Astrocyte (in vitro differentiated cells and primary cell): Measurements from ENCODE around the gene FGD6. TPM values are rescaled to one million over a fixed set of nuclear protein-coding genes. Genes with fewer than 3 reads are reported as not detected.

Source experiments
- DNase-seq: peaks from one replicate; pipeline ENCODE4 v3.0.0-alpha.2; 2010; ENCODE audit warnings: low read depth
- FAIRE-seq: peaks from 2 replicates; lab custom pipeline; 2011; peaks lifted over from hg19 to GRCh38; lab: Jason Lieb, UNC
- H2AFZ ChIP-seq: 2 replicates; pipeline ENCODE4 v1.6.0; 2012; ENCODE audit warnings: low read depth, low read length, inconsistent platforms
- H3K27ac ChIP-seq: 2 replicates; pipeline ENCODE4 v1.5.1; 2011; ENCODE audit warnings: low read depth, low read length, inconsistent platforms
- H3K27me3 ChIP-seq: 2 replicates; pipeline ENCODE4 v1.6.0; 2011; ENCODE audit warnings: low read length, inconsistent platforms; ENCODE audit not compliant: insufficient read depth
- H3K36me3 ChIP-seq: 2 replicates; pipeline ENCODE4 v1.5.1; 2011; ENCODE audit warnings: low read length, inconsistent platforms; ENCODE audit not compliant: insufficient read depth
- H3K4me1 ChIP-seq: 2 replicates; pipeline ENCODE4 v1.5.1; 2011; ENCODE audit warnings: low read length, inconsistent platforms; ENCODE audit not compliant: insufficient read depth
- H3K4me2 ChIP-seq: 2 replicates; pipeline ENCODE4 v1.6.0; 2012; ENCODE audit warnings: low read length, inconsistent platforms
- H3K4me3 ChIP-seq: 2 replicates; pipeline ENCODE4 v1.5.1; 2011; ENCODE audit warnings: low read depth, mild to moderate bottlenecking, low read length, inconsistent platforms; ENCODE audit not compliant: insufficient read depth
- H3K79me2 ChIP-seq: 2 replicates; pipeline ENCODE4 v1.6.0; 2012; ENCODE audit warnings: mild to moderate bottlenecking, low read length, inconsistent platforms; ENCODE audit not compliant: insufficient read depth
- H3K9ac ChIP-seq: 2 replicates; pipeline ENCODE4 v1.6.0; 2012; ENCODE audit warnings: mild to moderate bottlenecking, low read length, inconsistent platforms
- H3K9me3 ChIP-seq: 2 replicates; pipeline ENCODE4 v1.5.1; 2012; ENCODE audit warnings: low read depth, mild to moderate bottlenecking, low read length, inconsistent platforms; ENCODE audit not compliant: insufficient read depth
- H4K20me1 ChIP-seq: 2 replicates; pipeline ENCODE4 v1.6.0; 2012; ENCODE audit warnings: low read length, inconsistent platforms; ENCODE audit not compliant: insufficient read depth
- H3K27ac Mint-ChIP-seq: one replicate; pipeline ENCODE4 v1.8.0; 2021; ENCODE audit warnings: mild to moderate bottlenecking, mixed read lengths; ENCODE audit not compliant: unreplicated experiment
- H3K27me3 Mint-ChIP-seq: one replicate; pipeline ENCODE4 v1.8.0; 2021; ENCODE audit warnings: low read depth, mixed read lengths; ENCODE audit not compliant: unreplicated experiment
- H3K36me3 Mint-ChIP-seq: one replicate; pipeline ENCODE4 v1.8.0; 2021; ENCODE audit warnings: low read depth, mixed read lengths; ENCODE audit not compliant: unreplicated experiment
- H3K4me1 Mint-ChIP-seq: one replicate; pipeline ENCODE4 v1.8.0; 2021; ENCODE audit warnings: low read depth, mixed read lengths; ENCODE audit not compliant: unreplicated experiment
- H3K4me3 Mint-ChIP-seq: one replicate; pipeline ENCODE4 v1.8.0; 2021; ENCODE audit warnings: mild to moderate bottlenecking, moderate library complexity, mixed read lengths; ENCODE audit not compliant: unreplicated experiment
- H3K9me3 Mint-ChIP-seq: one replicate; pipeline ENCODE4 v1.8.0; 2021; ENCODE audit warnings: mild to moderate bottlenecking, mixed read lengths; ENCODE audit not compliant: unreplicated experiment
- CTCF ChIP-seq: IDR thresholded peaks from 2 replicates; pipeline ENCODE4 v1.5.1; 2011; ENCODE audit warnings: low read depth, mild to moderate bottlenecking, inconsistent platforms, low read length, moderate library complexity; ENCODE audit not compliant: insufficient read depth
- EZH2 ChIP-seq: IDR thresholded peaks from 2 replicates; pipeline ENCODE4 v1.6.1; 2012; ENCODE audit warnings: mild to moderate bottlenecking, low read length, inconsistent platforms; ENCODE audit not compliant: insufficient read depth
- total RNA-seq: library from RNA; stranded (reverse); gene quantifications from 2 replicates; pipeline ENCODE4 v1.2.1, GENCODE V29; 2021

Gene FGD6
- total RNA-seq, 1 donor from 2014 or later = 26.5 TPM

- H3K4me2 ChIP-seq = peak overlapping the region; percentile 91
- no peaks in the 10 kb centered on the region for H3K9me3 ChIP-seq
- peaks cover 27% of the 10 kb centered on the region for H4K20me1 ChIP-seq
- Mint-ChIP-seq H3K27ac (peak overlapping the region; percentile 85), H3K27me3 (no peaks in the 10 kb centered on the region), H3K4me3 (peak overlapping the region; percentile 98), H3K9me3 (no peaks in the 10 kb centered on the region), H3K4me1 (peaks cover 14% of the 10 kb centered on the region), H3K36me3 (no peaks in the 10 kb centered on the region)
- no peaks in the 10 kb centered on the region for H3K27me3 ChIP-seq
- peaks cover 9% of the 10 kb centered on the region for H3K4me1 ChIP-seq
- H3K36me3 ChIP-seq = no peaks in the 10 kb centered on the region
- H2AFZ ChIP-seq = peak overlapping the region; percentile 79
- H3K4me3 ChIP-seq = peak overlapping the region; percentile 99
- no peak for FAIRE-seq
- peak overlapping the region; percentile 75 for H3K27ac ChIP-seq
- no peak for TF ChIP-seq EZH2
- no peak for TF ChIP-seq CTCF
- H3K79me2 ChIP-seq = peaks cover 94% of the 10 kb centered on the region
- no peak for DNase-seq
- peak overlapping the region; percentile 94 for H3K9ac ChIP-seq
These were observed 423 bp downstream of the FGD6 start for GRCh38 chr12:95216711-95217376.

- H3K27ac ChIP-seq = no peak overlapping the region
- H3K9ac ChIP-seq = peak overlapping the region; percentile 94
- Mint-ChIP-seq H3K27me3 (no peaks in the 10 kb centered on the region), H3K27ac (peak overlapping the region; percentile 22), H3K4me1 (peaks cover 14% of the 10 kb centered on the region), H3K36me3 (peaks cover 2% of the 10 kb centered on the region), H3K9me3 (no peaks in the 10 kb centered on the region), H3K4me3 (peak overlapping the region; percentile 98)
- H3K27me3 ChIP-seq = no peaks in the 10 kb centered on the region
- DNase-seq (peak; percentile 67), FAIRE-seq (peak; percentile 26)
- peak overlapping the region; percentile 91 for H3K4me2 ChIP-seq
- no peaks in the 10 kb centered on the region for H3K9me3 ChIP-seq
- H4K20me1 ChIP-seq = peaks cover 20% of the 10 kb centered on the region
- H2AFZ ChIP-seq = no peak overlapping the region
- H3K4me1 ChIP-seq = peaks cover 9% of the 10 kb centered on the region
- no peaks in the 10 kb centered on the region for H3K36me3 ChIP-seq
- peak overlapping the region; percentile 99 for H3K4me3 ChIP-seq
- peaks cover 94% of the 10 kb centered on the region for H3K79me2 ChIP-seq
- TF ChIP-seq CTCF = no peak
- no peak for TF ChIP-seq EZH2
These were observed 1.3 kb downstream of the FGD6 start for GRCh38 chr12:95215949-95216348.

- H3K4me1 Mint-ChIP-seq = peaks cover 9% of the 10 kb centered on the region
- no peak for TF ChIP-seq CTCF
- no peak for TF ChIP-seq EZH2
- H3K36me3 Mint-ChIP-seq = peaks cover 3% of the 10 kb centered on the region
- H4K20me1 ChIP-seq = peaks cover 10% of the 10 kb centered on the region
- H3K9me3 ChIP-seq = no peaks in the 10 kb centered on the region
- DNase-seq (no peak), FAIRE-seq (no peak)
- no peaks in the 10 kb centered on the region for H3K9me3 Mint-ChIP-seq
- H3K9ac ChIP-seq = no peak overlapping the region
- no peaks in the 10 kb centered on the region for H3K27me3 ChIP-seq
- peaks cover 5% of the 10 kb centered on the region for H3K4me1 ChIP-seq
- no peak overlapping the region for H3K4me2 ChIP-seq
- H3K36me3 ChIP-seq = no peaks in the 10 kb centered on the region
- no peaks in the 10 kb centered on the region for H3K27me3 Mint-ChIP-seq
- H3K79me2 ChIP-seq = peaks cover 87% of the 10 kb centered on the region
- H3K4me3 ChIP-seq = no peak overlapping the region
- H2AFZ ChIP-seq = no peak overlapping the region
- H3K27ac Mint-ChIP-seq = no peak overlapping the region
- no peak overlapping the region for H3K27ac ChIP-seq
- peak overlapping the region; percentile 51 for H3K4me3 Mint-ChIP-seq
These were observed 2.8 kb downstream of the FGD6 start for GRCh38 chr12:95214466-95214865.
